NCI-H1436 treated with DMSO at 0.1 percent for 48 hours (cell line): ENCODE results near the gene TAF11.
"Not testable (repeated sequence)": the region's sequence is repeated elsewhere in the genome, so short reads cannot be mapped to it uniquely, and the experiment has no call there.

Experiments
- DNase-seq: peaks from one replicate; lab custom pipeline; 2025; lab: John Stamatoyannopoulos, UW

The TAF11 gene

GRCh38 chr6:34865107-34865506, 22.7 kb downstream of the TAF11 start:
- DNase-seq = no peak

DNA sequence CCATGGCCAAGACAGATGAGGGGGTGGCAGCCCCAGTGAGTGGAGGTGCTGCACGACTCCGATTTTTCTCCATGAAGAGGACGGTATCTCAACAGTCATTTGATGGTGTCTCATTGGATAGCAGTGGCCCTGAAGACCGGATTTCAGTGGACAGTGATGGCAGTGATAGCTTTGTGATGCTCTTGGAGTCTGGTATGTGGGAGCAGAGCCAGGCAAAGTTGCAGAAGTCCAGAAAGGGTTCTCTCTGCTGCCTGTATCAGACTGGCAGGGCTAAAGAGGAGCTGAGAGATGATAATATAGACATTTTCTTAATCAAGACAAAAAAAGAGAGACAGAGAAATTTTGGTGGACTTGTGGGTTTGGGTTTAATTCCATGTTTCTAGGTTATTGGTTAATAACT, 23.8 kb downstream of the TAF11 start:
- DNase-seq = no peak

GRCh38 chr6:34860776-34861175, 27.1 kb downstream of the TAF11 start:
- DNase-seq = no peak

- no peak for DNase-seq
Observed at GRCh38 chr6:34859951-34860350, 27.9 kb downstream of the TAF11 start.

GRCh38 chr6:34858681-34859080, 29.2 kb downstream of the TAF11 start:
- DNase-seq = no peak

DNA sequence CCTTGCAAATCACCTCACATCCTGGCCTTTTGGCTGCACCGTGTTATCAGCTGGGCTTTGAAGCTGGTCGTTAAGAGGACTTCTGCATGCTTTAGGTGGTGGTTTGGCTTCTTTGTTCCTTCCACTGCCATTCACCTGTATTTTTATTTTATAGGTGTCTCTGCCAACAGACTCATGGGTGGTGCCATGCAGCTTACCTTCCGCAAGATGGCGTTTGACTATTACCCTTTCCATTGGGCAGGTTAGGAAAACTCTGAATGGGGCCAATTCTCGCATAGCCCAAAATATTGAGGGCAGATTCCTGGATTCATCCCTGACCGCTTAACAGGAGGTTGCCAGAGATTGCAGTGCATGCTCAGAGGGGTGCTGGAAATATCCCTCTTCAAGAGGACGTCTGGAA, 32.4 kb downstream of the TAF11 start:
- DNase-seq = no peak

GRCh38 chr6:34852406-34853085, 35.3 kb downstream of the TAF11 start:
- DNase-seq = no peak

DNA sequence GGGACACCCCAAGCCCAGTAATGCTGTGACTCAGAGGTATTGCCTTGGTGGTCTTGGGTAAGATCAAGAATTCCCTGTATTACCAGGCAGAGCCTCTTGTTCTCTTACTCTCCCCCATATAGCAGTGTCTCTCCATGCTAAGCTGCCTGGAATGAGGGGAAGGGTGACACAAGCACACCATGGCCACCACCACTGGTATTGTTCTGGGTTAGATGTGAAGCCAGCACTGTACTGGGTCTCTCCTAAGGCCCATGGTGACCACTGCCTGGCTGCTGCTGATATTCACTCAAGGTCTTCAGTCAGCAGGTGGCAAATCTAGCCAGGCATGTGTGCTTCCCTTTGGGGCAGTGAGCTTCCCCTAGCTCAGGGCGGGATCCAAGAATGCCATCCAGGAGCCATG, 36.5 kb downstream of the TAF11 start:
- DNase-seq = no peak

GRCh38 chr6:34849066-34849465, 38.8 kb downstream of the TAF11 start:
- not testable (repeated sequence) for DNase-seq

GRCh38 chr6:34839666-34840352, 48.0 kb downstream of the TAF11 start:
- DNase-seq = no peak

- DNase-seq = no peak
Observed at GRCh38 chr6:34837528-34837927, 50.3 kb downstream of the TAF11 start.

- DNase-seq = no peak
Observed at GRCh38 chr6:34836451-34836850, 51.4 kb downstream of the TAF11 start.

DNA sequence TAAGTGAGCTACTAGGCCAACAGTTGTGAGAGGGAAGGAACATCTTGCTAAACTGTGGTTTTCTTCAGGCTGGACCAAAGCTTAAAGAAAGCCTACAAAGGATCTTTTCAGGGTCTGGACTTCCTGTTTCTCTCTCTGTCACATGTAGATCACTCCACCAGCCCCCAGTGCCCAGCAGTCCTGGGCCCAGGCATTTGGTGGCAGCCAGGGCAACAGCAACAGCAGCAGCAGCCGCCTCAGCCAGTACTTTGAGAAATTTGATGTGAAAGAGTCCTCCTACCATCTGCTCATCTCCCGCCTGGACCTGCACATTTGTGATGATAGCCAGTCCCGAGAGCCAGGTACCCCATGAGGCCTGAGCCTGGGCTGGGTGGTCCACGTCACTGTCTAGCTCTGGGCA, 51.8 kb downstream of the TAF11 start:
- no peak for DNase-seq

DNA sequence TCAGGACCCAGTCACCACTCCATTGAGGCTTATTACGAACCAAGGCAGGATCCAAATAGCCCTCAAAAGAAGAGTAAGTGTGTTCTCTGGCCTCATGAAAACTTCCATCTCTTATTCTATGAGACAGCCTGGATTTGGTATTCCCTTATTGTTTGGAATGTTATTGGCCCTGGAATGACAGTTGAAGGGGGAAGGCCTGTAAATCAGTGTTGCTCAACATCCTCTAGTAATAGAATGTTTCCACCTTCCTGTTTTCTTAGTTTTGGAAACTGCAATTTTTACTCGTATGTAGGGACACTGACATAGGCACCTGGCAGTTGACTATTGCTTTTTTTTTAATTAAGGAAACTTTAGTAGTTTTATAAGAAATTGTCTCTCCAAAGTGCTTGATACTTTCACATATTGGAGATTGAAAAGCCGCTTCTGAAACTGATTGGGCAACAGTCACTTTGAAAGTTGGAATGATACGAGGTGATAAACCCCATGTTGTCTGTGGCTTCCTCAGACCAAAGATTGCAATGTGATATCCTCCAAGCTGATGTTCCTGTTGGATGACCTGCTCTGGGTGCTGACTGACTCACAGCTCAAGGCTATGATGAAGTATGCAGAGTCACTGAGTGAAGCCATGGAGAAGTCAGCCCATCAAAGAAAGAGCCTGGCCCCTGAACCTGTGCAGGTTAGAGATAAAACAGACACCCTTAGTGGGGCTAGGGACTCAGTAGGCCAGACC, 52.9 kb downstream of the TAF11 start:
- DNase-seq = no peak

GRCh38 chr6:34832942-34833341, 54.9 kb downstream of the TAF11 start:
- no peak for DNase-seq

- no peak for DNase-seq
Observed at GRCh38 chr6:34829137-34829536, 58.7 kb downstream of the TAF11 start.
